Measurements from ENCODE around the gene EPHA4.

The EPHA4 gene

GRCh38 chr2:221380686-221381085 lies 191.4 kb downstream of the EPHA4 start:
- DNase-seq = no peak

DNA sequence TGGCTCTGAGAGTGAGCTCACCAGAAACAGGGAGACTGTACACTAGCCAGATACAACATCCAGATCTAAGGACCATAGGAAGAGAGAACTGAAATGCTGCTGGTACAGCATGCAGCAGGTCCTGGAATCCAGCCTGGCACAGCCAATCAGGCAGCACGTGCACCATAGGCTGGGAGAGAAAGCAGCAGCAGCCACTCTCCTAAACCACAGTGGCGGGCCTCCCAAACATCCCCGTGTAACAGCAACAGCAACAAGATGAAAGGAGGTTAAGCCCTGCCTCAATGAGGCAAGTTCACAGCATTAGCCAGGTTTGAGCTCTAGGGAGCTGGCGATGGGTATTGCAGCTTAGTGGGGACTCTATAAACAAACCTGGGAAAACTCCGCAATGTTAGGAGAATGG lies 192.0 kb downstream of the EPHA4 start:
- DNase-seq = no peak

GRCh38 chr2:221377597-221377996 lies 194.5 kb downstream of the EPHA4 start:
- no peak for DNase-seq

GRCh38 chr2:221377066-221377465 lies 195.0 kb downstream of the EPHA4 start:
- DNase-seq = no peak

DNA sequence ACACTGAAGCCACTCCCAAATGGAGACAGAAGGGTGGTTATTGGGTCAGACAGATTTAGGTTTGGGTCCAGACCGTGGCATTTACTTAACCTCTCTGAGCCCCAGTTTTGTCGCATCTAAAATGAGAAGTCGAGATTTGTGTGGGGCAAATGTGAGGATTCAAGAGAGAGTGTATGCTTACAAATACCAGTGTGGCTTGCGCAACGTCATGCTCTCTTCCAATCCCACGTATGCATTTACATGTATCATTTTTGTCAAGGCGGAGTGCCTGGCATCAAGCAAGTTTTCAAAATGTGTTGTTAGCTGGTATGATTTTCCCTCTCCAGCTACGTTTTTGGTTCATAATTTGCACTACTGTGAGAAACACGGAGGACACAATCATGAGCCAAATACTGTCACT lies 197.9 kb downstream of the EPHA4 start:
- DNase-seq = no peak

- no peak for DNase-seq
Measured at GRCh38 chr2:221372907-221373306, 199.2 kb downstream of the EPHA4 start.

DNA sequence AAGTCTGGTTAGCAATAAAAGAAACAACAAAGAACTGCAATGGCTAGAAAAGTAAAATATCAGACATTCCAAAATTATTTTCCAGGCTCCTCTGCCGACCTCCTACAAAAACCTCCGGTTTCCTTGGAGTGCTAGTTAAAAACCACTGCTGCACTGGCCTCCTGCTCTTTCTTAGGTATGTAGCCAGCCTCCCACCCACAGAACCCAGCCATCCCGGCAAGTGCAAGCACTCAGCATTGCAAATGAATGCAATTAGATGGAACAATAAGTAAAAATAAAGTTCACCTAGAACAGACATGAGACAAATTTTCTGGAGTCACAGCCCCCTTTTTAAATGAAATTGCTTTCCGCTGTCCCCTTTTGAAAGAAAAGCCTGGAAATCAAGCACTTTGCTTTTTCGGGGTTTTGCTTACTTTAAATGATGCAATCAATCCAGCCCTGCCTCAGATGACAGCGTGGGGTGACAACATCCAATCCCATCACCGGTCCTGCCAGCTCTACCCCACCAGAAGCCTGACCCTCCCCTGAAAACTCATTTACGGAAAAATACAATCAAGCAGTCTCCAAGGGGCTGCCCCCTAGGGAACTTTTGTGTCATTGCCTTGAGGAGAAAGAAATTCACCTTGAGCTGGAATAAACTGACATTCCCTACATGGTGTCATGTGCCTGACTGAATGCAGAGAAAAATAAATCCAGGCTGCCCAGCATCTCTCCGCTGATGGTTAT lies 199.8 kb downstream of the EPHA4 start:
- no peak for DNase-seq

DNA sequence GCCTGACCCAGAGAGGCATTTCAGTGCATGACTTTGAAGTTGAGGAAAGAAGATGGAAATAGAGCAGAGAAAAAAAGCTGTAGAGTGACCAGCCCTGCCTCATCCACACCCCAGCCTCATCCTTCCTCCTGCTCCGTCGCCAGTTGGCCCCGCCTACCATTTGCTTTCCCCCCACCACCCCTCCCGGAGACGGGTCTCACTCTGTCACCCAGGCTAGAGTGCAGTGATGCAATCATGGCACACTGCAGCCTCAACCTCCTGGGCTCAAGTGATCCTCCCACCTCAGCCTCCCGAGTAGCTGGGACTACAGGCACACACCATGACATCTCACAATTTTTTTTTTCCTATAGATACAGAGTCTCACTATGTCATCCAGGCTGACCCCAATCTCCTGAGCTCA lies 200.8 kb downstream of the EPHA4 start:
- no peak for DNase-seq

GRCh38 chr2:221370857-221371211 lies 201.3 kb downstream of the EPHA4 start:
- no peak for DNase-seq

- peak; percentile 55 for DNase-seq
Measured at GRCh38 chr2:221370076-221370856, 201.8 kb downstream of the EPHA4 start.
